SIG-M5 treated with dmso at 0.1 percent for 504 hours (cell line): ENCODE data around the gene LRP1B.
"Not testable (repeated sequence)": the region's sequence is repeated elsewhere in the genome, so short reads cannot be mapped to it uniquely, and the experiment has no call there.

Experiments used
- DNase-seq: peaks from one replicate; lab custom pipeline; 2025; ENCODE audit not compliant: unreplicated experiment; lab: John Stamatoyannopoulos, UW

Gene LRP1B

GRCh38 chr2:140416577-140416976 is 1714.2 kb downstream of the LRP1B start:
- no peak for DNase-seq

DNA sequence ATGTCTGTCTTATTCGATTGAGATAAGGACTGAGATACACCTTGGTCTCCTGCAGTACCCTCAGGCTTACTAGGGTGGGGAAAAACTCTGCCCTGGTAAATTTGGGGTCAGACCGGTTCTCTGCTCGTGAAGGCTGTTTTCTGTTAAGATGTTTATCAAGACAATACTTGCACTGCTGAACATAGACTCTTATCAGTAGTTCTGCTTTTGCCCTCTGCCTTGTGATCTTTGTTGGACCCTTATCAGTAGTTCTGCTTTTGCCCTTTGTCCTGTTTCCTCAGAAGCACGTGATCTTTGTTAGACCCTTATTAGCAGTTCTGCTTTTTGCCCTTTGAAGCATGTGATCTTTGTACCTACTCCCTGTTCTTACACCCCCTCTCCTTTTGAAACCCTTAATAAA is 1715.8 kb downstream of the LRP1B start:
- not testable (repeated sequence) for DNase-seq

GRCh38 chr2:140410695-140411094 is 1720.1 kb downstream of the LRP1B start:
- no peak for DNase-seq

DNA sequence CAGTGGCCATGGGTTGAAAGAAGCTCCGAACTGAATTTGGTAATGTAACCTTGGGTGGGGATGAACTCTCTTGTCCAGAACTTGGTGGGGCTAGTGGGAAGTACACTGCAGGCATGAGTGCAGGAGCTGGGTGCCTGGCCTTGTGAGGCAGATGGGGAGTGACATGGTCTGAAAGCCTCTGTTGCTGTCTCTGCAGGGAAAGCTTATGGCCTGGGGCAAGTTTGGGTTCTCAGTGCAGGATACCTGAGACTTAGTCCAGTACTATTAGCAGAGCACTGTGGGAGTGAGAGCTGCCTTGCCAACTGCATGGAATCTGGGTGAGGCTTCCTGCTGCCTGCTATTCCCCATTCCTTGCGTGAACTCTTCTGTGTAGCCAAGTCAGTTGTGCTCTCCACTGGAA is 1729.8 kb downstream of the LRP1B start:
- DNase-seq: no peak

GRCh38 chr2:140392824-140393223 is 1738.0 kb downstream of the LRP1B start:
- DNase-seq: no peak

DNA sequence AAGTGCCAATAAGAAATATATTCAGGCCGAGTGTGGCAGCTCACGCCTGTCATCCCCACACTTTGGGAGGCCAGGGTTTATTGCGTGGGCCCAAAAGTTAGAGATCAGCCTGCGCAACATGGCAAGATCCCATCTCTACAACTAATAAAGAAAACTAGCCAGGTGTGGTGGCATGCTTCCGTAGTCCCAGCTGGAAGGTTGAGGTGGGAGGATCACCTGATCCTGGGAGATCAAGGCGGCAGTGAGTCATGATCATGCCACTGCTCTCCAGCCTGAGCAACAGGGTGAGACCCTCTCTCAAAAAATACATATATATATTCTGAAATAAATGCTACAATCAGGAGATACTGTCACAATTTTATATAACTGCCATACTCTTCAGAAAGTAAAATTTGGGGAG is 1745.9 kb downstream of the LRP1B start:
- DNase-seq: no peak

DNA sequence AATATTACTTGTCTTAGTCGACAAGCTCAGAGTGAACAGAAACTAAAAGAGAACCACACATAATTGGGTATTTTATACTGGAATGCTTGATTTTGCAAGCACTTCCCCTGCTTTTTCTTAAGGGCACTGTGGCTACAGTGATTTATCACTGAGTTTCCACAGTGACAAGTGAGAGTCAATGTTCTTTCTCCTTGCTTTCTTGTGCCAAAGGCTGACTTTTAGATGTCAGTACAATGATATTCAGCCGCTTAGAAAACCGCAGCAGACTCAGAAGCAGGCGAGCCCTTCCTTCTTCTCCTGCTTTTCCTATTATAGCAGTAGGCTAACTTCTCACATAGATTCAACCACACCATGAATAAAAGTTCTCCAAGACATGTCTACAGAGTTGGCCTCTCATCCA is 1747.0 kb downstream of the LRP1B start:
- no peak for DNase-seq

DNA sequence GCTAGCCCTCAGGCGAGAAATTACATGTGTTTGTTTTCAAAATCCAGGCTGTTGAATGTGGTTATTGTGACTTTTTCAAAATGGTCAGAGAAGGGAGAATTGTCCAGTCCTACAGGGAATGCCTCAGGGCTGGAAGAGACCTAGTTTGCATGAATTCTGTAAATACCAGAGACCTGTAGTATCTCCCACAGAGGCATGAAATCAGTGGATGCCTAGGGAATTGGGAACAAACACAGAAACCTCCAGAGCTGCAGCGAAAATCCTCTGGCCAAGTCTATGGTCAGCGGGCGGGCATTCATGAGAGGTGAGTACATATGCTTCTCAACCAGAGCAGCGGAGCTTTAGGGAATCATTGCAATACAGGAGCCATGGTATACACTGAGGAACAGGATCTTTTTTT is 1754.1 kb downstream of the LRP1B start:
- DNase-seq: no peak

- DNase-seq: no peak
These were observed 1767.7 kb downstream of the LRP1B start for GRCh38 chr2:140363131-140363530.

GRCh38 chr2:140362361-140362760 is 1768.5 kb downstream of the LRP1B start:
- DNase-seq: no peak

DNA sequence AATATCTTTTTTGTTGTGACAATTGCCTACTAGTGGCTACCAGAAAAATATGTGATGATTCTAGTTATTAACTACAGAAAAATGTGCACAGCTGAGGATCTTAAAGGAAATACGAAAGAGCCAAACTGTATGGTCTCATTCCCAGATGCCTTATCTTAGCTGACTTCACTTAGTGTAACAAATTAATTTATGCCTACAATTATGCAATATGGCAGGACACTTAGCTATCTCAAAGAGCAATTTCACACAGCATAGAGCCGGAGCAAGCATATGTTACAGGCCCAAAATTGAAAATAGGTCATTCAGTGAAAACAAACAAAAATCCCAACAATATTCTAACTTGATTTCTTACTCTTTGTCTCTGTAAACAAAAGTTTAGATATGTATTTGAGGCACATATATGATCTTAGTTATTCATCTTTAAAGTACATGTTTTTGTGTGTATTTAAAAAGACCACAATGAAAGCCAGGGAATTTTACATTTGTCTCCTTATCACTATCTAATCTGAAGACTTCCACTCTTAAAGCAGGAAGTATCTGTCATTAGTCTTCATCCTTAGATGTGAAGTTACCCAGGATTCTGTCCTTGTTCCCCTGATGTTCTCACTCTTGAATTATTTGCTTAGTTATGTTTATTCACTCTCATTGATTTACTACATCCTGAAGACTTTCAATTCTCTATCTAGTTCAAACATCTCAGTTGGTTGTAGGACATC is 1771.6 kb downstream of the LRP1B start:
- no peak for DNase-seq

DNA sequence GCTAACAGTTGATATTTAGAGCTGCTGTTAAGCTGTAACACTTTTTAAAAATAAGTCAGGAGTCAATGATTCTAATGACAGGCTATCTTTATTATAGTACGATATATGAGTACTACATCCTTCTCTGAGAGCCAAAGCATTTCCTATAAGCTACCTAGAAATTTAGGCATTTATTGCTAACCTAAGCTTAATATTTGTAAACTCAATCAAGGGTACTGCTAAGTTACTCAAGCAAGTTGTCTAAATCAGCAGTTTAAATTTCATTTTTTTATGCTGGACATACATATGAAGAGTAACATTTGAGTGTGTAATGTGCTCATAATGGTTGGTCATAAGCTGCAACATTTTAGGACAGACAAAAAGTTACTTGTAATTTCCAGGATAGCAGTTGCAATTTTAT is 1774.1 kb downstream of the LRP1B start:
- no peak for DNase-seq

DNA sequence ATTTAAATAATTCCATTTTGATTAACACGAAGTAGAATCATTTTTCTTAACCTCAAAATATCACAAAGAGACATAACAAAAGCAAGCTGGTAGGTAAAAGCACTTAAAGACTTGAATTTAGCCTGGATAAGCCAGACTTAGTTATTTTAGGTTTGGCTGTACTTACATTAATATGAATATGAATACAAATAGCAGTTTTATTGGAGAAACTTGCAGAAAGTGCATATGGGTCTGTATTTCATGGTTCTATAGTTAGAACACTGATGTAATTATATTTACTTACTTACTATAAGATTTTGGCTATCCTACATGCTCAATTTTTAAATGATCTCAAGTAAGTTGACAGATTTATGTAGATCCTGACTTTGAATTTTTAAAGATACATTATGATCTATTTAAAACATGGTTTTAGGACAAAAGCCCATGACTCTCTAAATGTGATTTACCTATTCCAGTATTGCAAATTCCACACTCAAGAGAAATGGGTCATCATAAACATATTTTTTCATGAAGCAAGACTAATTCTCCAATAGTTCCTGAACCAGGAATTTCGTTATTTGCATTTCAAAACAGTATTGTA is 1775.2 kb downstream of the LRP1B start:
- DNase-seq: no peak

GRCh38 chr2:140354544-140354943 is 1776.3 kb downstream of the LRP1B start:
- no peak for DNase-seq

GRCh38 chr2:140353541-140353940 is 1777.3 kb downstream of the LRP1B start:
- no peak for DNase-seq

GRCh38 chr2:140351692-140352091 is 1779.1 kb downstream of the LRP1B start:
- DNase-seq: no peak

DNA sequence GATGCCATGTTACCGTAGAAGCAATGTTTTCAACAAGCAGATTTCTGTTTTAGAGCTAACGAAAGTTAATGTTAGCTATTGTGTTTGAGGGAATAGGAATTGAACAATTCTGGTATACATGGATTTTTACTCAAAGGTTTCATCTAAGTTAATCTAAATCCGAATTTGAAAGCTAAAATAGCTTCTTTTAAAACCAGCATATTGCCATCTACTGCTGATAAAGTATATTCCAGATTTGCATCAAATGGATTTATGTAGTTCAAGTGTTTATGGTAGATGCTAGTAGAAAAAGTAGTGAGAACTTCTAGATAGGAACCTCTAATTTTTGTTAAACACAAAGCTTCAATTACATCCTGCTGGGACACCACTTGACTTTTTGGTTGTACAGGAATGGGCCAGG is 1781.1 kb downstream of the LRP1B start:
- DNase-seq: no peak

DNA sequence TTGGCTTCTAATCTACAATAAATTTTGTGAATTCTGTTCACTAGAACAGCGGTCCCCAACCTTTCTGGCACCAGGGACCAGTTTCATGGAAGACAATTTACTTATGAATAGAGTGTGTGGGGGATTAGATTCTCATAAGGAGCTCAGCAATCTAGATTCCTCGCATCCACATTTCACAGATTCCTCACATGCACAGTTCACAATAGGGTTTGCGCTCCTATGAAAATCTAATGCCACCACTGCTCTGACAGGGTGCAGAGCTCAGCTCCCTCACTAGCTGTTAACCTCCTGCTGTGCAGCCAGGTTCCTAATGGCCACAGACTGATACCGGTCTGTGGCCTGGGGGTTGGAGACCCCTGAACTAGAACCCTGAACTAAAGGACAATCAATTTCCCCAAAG is 1782.0 kb downstream of the LRP1B start:
- no peak for DNase-seq

GRCh38 chr2:140344838-140345237 is 1786.0 kb downstream of the LRP1B start:
- no peak for DNase-seq

DNA sequence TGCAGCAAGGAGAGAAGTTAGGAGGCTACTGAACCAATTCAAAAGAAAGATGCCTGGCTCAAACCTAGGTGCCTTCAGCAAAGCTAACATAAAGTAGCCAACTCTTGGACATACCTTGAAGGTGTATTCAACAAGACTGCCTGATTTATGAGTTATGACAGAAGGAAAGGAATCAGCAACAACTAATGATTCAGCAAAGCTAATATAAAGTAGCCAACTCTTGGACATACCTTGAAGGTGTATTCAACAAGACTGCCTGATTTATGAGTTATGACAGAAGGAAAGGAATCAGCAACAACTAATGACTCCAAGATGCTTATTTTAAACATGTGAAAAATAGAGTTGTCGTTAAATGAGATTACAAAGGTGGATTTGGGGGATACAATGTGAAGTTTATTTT is 1786.5 kb downstream of the LRP1B start:
- DNase-seq: not testable (repeated sequence)

- DNase-seq: no peak
These were observed 1792.0 kb downstream of the LRP1B start for GRCh38 chr2:140338795-140339194.

- DNase-seq: no peak
These were observed 1793.8 kb downstream of the LRP1B start for GRCh38 chr2:140337061-140337460.

- no peak for DNase-seq
These were observed 1814.5 kb downstream of the LRP1B start for GRCh38 chr2:140316345-140316744.
